Neural progenitor cell (in vitro differentiated cells): Measurements from ENCODE around the gene STMN3.

ENCODE experiments used
- EZH2 ChIP-seq: fragments of 200-600 bp; sonication (generic); IDR thresholded peaks from 2 replicates; pipeline ENCODE4 v1.6.1; 2017; ENCODE audit warnings: antibody characterized with exemption, mild to moderate bottlenecking, moderate library complexity
- EZH2phosphoT487 ChIP-seq: fragments of 200-600 bp; sonication (generic); IDR thresholded peaks from 2 replicates; pipeline ENCODE4 v1.6.1; 2017; ENCODE audit warnings: antibody characterized with exemption
- TF ChIP-seq, protein P1 (sequence below): fragments of 200-600 bp; sonication (generic); IDR thresholded peaks from 2 replicates; pipeline ENCODE4 v1.5.1; 2017; ENCODE audit warnings: antibody characterized with exemption, mild to moderate bottlenecking

DNA sequence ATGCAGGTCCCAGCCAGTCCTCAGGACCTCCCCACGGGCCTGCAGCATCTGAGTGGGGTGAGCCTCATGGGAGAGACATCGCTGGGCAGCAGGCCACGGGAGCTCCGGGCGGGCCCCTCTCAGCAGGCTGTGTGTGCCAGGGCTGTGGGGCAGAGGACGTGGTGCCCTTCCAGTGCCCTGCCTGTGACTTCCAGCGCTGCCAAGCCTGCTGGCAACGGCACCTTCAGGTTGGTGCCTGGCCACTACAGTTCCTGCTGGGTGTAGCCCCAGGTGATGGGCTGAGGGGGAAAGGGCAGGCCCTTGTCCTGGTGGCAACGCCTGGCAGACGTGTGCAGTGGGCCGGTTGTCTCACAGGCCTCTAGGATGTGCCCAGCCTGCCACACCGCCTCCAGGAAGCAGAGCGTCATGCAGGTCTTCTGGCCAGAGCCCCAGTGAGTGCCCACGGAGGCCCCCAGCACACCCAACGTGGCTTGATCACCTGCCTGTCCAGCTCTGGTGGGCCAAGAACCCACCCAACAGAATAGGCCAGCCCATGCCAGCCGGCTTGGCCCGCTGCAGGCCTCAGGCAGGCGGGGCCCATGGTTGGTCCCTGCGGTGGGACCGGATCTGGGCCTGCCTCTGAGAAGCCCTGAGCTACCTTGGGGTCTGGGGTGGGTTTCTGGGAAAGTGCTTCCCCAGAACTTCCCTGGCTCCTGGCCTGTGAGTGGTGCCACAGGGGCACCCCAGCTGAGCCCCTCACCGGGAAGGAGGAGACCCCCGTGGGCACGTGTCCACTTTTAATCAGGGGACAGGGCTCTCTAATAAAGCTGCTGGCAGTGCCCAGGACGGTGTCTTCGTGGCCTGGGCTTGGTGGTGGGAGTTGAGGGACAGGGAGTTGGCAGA, 42.4 kb upstream of the STMN3 start:
- TF ChIP-seq, protein P1, sequence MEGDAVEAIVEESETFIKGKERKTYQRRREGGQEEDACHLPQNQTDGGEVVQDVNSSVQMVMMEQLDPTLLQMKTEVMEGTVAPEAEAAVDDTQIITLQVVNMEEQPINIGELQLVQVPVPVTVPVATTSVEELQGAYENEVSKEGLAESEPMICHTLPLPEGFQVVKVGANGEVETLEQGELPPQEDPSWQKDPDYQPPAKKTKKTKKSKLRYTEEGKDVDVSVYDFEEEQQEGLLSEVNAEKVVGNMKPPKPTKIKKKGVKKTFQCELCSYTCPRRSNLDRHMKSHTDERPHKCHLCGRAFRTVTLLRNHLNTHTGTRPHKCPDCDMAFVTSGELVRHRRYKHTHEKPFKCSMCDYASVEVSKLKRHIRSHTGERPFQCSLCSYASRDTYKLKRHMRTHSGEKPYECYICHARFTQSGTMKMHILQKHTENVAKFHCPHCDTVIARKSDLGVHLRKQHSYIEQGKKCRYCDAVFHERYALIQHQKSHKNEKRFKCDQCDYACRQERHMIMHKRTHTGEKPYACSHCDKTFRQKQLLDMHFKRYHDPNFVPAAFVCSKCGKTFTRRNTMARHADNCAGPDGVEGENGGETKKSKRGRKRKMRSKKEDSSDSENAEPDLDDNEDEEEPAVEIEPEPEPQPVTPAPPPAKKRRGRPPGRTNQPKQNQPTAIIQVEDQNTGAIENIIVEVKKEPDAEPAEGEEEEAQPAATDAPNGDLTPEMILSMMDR, result no peak
- TF ChIP-seq EZH2phosphoT487, result no peak
- no peak for TF ChIP-seq EZH2
